ENCODE data around the gene VAMP2. TPM values are rescaled to one million over a fixed set of nuclear protein-coding genes. Genes with fewer than 3 reads are reported as not detected.

The VAMP2 gene
- total RNA-seq, 1 donor from 2014 or later, result 19.8 TPM

GRCh38 chr17:8155231-8155995 is 7.3 kb downstream of the VAMP2 start:
- Mint-ChIP-seq H3K27me3 (ENCODE audit: unreplicated experiment) (peaks cover 27% of the 10 kb centered on the region), H3K36me3 (ENCODE audit: low read depth, unreplicated experiment) (peaks cover 5% of the 10 kb centered on the region), H3K4me3 (ENCODE audit: unreplicated experiment) (no peak overlapping the region), H3K4me1 (ENCODE audit: unreplicated experiment) (peaks cover 35% of the 10 kb centered on the region), H3K27ac (ENCODE audit: unreplicated experiment) (no peak overlapping the region), H3K9me3 (ENCODE audit: unreplicated experiment) (no peaks in the 10 kb centered on the region)
- no peak for TF ChIP-seq CTCF (IDR thresholded peaks at IDR 0.05; ENCODE audit: unreplicated experiment)
- no peak for DNase-seq (ENCODE audit: low spot score)

- peak overlapping the region; percentile 90 for H3K27ac Mint-ChIP-seq (ENCODE audit: unreplicated experiment)
- H3K36me3 Mint-ChIP-seq (ENCODE audit: low read depth, unreplicated experiment), result no peaks in the 10 kb centered on the region
- no peak for TF ChIP-seq CTCF (IDR thresholded peaks at IDR 0.05; ENCODE audit: unreplicated experiment)
- peaks cover 27% of the 10 kb centered on the region for H3K27me3 Mint-ChIP-seq (ENCODE audit: unreplicated experiment)
- DNase-seq (ENCODE audit: low spot score), result no peak
- H3K4me3 Mint-ChIP-seq (ENCODE audit: unreplicated experiment), result no peak overlapping the region
- no peaks in the 10 kb centered on the region for H3K9me3 Mint-ChIP-seq (ENCODE audit: unreplicated experiment)
- H3K4me1 Mint-ChIP-seq (ENCODE audit: unreplicated experiment), result peaks cover 30% of the 10 kb centered on the region
Measured at GRCh38 chr17:8154608-8155155, 8.1 kb downstream of the VAMP2 start.

DNA sequence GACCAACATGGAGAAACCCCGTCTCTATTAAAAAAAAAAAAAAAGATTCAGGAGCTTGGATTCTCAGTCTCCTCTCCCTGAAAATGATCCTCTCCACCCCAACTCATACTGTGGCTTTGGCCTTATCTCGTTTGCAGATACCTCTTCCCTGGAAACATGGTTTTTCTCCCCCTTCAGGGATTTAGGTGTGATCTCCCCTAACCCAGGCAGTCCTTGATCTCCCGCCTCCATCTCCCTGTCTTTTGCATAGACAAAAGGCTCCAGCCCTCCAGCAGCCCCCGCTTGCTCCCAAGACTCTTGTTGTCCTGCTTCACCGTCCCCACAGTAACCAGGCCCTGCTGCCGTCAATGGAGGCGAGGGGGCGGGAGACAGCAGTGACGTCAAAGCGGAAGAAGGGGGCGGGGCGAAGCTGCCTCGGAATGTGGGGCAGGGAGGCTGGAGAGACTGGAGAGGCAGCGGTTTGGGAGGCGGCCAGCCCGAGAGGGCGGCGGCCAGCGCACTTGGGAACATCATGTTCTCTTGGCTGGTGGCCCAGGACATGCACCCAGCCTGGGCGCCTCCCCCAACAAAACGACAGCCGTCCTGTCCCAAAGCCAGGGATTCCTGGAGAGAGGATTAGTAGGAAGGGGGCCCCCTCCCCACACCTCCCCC is 8.7 kb downstream of the VAMP2 start:
- Mint-ChIP-seq H3K4me1 (ENCODE audit: unreplicated experiment) (peaks cover 30% of the 10 kb centered on the region), H3K27me3 (ENCODE audit: unreplicated experiment) (peaks cover 27% of the 10 kb centered on the region), H3K36me3 (ENCODE audit: low read depth, unreplicated experiment) (peaks cover 4% of the 10 kb centered on the region), H3K9me3 (ENCODE audit: unreplicated experiment) (no peaks in the 10 kb centered on the region), H3K4me3 (ENCODE audit: unreplicated experiment) (peak overlapping the region; percentile 86), H3K27ac (ENCODE audit: unreplicated experiment) (peak overlapping the region; percentile 98)
- DNase-seq (ENCODE audit: low spot score), result peak; percentile 95
- TF ChIP-seq CTCF (IDR thresholded peaks at IDR 0.05; ENCODE audit: unreplicated experiment), result no peak

- peaks cover 5% of the 10 kb centered on the region for H3K36me3 Mint-ChIP-seq (ENCODE audit: low read depth, unreplicated experiment)
- H3K4me3 Mint-ChIP-seq (ENCODE audit: unreplicated experiment), result peak overlapping the region; percentile 85
- H3K27ac Mint-ChIP-seq (ENCODE audit: unreplicated experiment), result peak overlapping the region; percentile 98
- no peak for TF ChIP-seq CTCF (IDR thresholded peaks at IDR 0.05; ENCODE audit: unreplicated experiment)
- H3K9me3 Mint-ChIP-seq (ENCODE audit: unreplicated experiment), result no peaks in the 10 kb centered on the region
- peaks cover 27% of the 10 kb centered on the region for H3K27me3 Mint-ChIP-seq (ENCODE audit: unreplicated experiment)
- peaks cover 29% of the 10 kb centered on the region for H3K4me1 Mint-ChIP-seq (ENCODE audit: unreplicated experiment)
- DNase-seq (ENCODE audit: low spot score), result no peak
Measured at GRCh38 chr17:8153525-8153956, 9.2 kb downstream of the VAMP2 start.
